Measurements from ENCODE around the gene CUL2. TPM values are rescaled to one million over a fixed set of nuclear protein-coding genes. Genes with fewer than 3 reads are reported as not detected.

The CUL2 gene
- total RNA-seq, 2 experiments from 2014 or later = 37.4 to 40.2 TPM

DNA sequence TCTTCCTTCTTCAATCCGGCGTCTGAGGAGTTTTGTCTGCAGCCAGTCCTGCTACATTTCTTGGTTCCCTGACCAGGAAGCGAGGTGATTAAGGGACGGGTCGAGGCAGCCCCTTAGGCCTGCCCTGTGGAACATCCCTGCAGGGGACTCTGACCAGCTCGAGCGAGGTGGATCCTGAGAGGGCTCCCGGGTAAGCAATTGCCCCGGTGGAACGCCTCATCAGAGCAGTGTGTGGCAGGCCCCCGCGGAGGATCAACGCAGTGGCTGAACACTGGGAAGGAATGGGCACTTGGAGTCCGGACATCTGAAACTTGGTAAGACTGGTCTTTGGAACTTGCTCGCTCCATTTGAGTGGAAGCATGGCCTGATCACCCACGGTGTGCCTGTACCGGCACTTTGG is 121.0 kb downstream of the CUL2 start:
- no peaks in the 10 kb centered on the region for H3K9me3 Mint-ChIP-seq
- H3K4me3 Mint-ChIP-seq = no peak overlapping the region
- CTCF ChIA-PET = no interaction called here
- H3K27ac Mint-ChIP-seq = no peak overlapping the region
- POLR2A ChIA-PET = no interaction called here
- TF ChIP-seq, protein P1, sequence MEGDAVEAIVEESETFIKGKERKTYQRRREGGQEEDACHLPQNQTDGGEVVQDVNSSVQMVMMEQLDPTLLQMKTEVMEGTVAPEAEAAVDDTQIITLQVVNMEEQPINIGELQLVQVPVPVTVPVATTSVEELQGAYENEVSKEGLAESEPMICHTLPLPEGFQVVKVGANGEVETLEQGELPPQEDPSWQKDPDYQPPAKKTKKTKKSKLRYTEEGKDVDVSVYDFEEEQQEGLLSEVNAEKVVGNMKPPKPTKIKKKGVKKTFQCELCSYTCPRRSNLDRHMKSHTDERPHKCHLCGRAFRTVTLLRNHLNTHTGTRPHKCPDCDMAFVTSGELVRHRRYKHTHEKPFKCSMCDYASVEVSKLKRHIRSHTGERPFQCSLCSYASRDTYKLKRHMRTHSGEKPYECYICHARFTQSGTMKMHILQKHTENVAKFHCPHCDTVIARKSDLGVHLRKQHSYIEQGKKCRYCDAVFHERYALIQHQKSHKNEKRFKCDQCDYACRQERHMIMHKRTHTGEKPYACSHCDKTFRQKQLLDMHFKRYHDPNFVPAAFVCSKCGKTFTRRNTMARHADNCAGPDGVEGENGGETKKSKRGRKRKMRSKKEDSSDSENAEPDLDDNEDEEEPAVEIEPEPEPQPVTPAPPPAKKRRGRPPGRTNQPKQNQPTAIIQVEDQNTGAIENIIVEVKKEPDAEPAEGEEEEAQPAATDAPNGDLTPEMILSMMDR (IDR thresholded peaks at IDR 0.05) = no peak
- no peak for DNase-seq
- no peaks in the 10 kb centered on the region for H3K4me1 Mint-ChIP-seq (ENCODE audit: low read depth)
- no peaks in the 10 kb centered on the region for H3K36me3 Mint-ChIP-seq (ENCODE audit: low read depth)
- H3K27me3 Mint-ChIP-seq = no peaks in the 10 kb centered on the region
- ATAC-seq = no peak
- intact Hi-C loops (cut with micrococcal nuclease) = no loop called here

DNA sequence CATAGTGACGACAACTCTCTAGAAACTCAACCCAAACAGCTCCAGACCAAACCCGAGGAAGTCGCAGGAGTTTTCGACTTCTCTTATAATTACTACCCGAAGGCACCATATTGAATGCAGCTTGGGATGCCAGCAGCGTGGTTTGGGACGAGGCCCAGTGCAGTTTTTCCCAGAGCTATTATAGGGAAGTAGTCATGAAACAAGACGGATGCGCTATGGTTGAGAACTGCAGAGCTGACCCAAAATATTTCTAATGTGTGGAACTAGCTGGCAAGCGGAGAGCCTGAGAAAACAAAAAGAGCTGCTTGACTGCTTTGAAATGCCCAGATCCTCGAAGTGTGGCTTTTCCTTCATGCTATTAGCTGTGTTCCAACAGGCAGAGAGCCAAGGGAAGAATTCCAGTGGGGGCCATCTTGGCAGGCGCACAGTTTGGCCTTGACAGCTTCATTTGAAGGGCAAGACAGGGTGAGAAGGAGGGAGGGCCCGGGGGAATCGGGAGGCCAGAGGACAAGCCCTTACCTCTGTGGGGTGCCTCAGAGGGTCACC is 122.7 kb downstream of the CUL2 start:
- intact Hi-C loops (cut with micrococcal nuclease) = no loop called here
- Mint-ChIP-seq H3K27ac (no peak overlapping the region), H3K9me3 (no peaks in the 10 kb centered on the region), H3K4me1 (ENCODE audit: low read depth) (no peaks in the 10 kb centered on the region), H3K4me3 (no peak overlapping the region), H3K36me3 (ENCODE audit: low read depth) (no peaks in the 10 kb centered on the region), H3K27me3 (no peaks in the 10 kb centered on the region)
- ChIA-PET CTCF (no interaction called here), POLR2A (interaction anchor here (0.6 kb wide), 1 partner anchor 26 kb away, joined by 3 read pairs; no protein-coding TSS in a partner anchor)
- no peak for ATAC-seq
- no peak for DNase-seq
- TF ChIP-seq, protein P1 (IDR thresholded peaks at IDR 0.05) = no peak

DNA sequence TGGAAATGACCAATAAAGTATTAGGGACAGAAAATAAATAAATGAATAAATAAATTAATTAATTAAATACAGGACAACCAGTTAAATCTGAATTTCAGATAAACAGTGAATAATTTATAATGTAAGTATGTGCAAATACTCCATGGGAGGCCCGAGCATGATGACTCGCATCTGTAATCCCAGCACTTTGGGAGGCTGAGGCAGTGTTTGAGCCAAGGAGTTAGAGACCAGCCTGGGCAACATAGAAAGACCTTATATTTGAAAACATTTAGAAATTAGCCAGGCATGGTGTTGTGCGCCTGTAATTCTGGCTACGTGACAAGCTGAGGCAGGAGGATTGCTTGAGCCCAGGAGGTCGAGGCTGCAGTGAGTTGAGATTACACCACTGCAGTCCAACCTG is 123.7 kb downstream of the CUL2 start:
- Mint-ChIP-seq H3K9me3 (no peaks in the 10 kb centered on the region), H3K36me3 (ENCODE audit: low read depth) (no peaks in the 10 kb centered on the region), H3K4me3 (no peak overlapping the region), H3K27ac (no peak overlapping the region), H3K27me3 (no peaks in the 10 kb centered on the region), H3K4me1 (ENCODE audit: low read depth) (no peaks in the 10 kb centered on the region)
- intact Hi-C loops (cut with micrococcal nuclease) = no loop called here
- ATAC-seq (no peak), DNase-seq (no peak)
- TF ChIP-seq, protein P1 (IDR thresholded peaks at IDR 0.05) = no peak
- POLR2A ChIA-PET = no interaction called here
- CTCF ChIA-PET = no interaction called here

DNA sequence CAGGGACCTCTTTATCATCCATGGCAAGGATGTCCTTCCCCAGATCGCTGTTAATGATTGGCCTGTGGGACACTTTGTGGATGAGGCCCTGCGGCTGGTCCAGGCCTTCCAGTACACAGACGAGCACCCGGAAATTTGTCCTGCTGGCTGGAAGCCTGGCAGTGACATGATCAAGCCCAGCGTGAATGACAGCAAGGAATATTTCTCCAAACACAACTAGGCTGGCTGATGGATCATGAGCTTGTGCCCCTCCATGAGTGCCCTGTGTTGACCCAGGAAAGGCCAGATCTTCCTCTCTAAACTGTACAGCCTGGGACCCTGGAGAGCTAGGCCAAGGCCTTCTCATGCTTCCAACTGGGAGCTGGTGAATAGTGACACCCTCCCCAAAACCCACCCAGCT is 124.1 kb downstream of the CUL2 start:
- Mint-ChIP-seq H3K27me3 (no peaks in the 10 kb centered on the region), H3K27ac (no peak overlapping the region), H3K4me3 (no peak overlapping the region), H3K4me1 (ENCODE audit: low read depth) (no peaks in the 10 kb centered on the region), H3K9me3 (no peaks in the 10 kb centered on the region), H3K36me3 (ENCODE audit: low read depth) (no peaks in the 10 kb centered on the region)
- POLR2A ChIA-PET = no interaction called here
- intact Hi-C loops (cut with micrococcal nuclease) = no loop called here
- ATAC-seq = no peak
- no peak for DNase-seq
- TF ChIP-seq, protein P1 (IDR thresholded peaks at IDR 0.05) = no peak
- CTCF ChIA-PET = no interaction called here

DNA sequence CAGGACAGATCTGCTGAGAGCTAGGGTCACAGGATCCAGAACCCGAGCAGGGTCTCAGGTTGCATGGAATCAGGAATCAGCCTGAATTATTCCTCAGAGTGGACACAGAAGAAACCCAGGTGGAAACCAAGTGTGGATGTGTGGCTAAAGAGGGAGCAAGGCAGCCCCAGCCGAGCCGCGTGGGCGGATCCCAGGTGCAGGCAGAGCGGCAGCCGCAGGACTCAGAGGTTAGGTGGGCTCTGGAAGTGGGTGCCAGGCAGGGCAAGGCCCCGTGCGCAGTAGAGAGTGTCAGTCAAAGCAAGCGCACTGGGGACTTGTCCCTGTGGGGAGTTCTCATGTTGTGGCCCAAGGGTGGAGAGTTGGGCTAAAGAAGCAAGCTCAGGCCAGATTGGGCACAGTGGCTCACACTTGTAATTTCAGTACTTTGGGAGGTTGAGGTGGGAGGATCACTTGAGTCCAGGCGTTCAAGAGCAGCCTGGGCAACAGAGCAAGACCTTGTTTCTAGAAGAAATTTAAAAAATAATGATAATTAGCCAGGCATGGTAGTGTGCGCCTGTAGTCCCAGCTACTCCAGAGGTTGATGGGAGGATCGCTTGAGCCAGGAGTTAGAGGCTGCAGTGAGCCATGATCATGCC is 125.9 kb downstream of the CUL2 start:
- DNase-seq = no peak
- intact Hi-C loops (cut with micrococcal nuclease) = no loop called here
- no peaks in the 10 kb centered on the region for H3K9me3 Mint-ChIP-seq
- TF ChIP-seq, protein P1 (IDR thresholded peaks at IDR 0.05) = no peak
- CTCF ChIA-PET = no interaction called here
- H3K4me1 Mint-ChIP-seq (ENCODE audit: low read depth) = no peaks in the 10 kb centered on the region
- ATAC-seq = no peak
- H3K4me3 Mint-ChIP-seq = no peak overlapping the region
- no peaks in the 10 kb centered on the region for H3K36me3 Mint-ChIP-seq (ENCODE audit: low read depth)
- POLR2A ChIA-PET = no interaction called here
- no peak overlapping the region for H3K27ac Mint-ChIP-seq
- no peaks in the 10 kb centered on the region for H3K27me3 Mint-ChIP-seq
